ENCODE measurements around the gene ATF5.
"Not testable (repeated sequence)": the region's sequence is repeated elsewhere in the genome, so short reads cannot be mapped to it uniquely, and the experiment has no call there.

ATF5 gene

GRCh38 chr19:49950956-49951526 is 22.0 kb downstream of the ATF5 start:
- DNase-seq = no peak

- no peak for DNase-seq
Measured at GRCh38 chr19:49951806-49952478, 22.9 kb downstream of the ATF5 start.

- no peak for DNase-seq
Measured at GRCh38 chr19:49952479-49952836, 23.5 kb downstream of the ATF5 start.

- DNase-seq = no peak
Measured at GRCh38 chr19:49952906-49953305, 23.9 kb downstream of the ATF5 start.

GRCh38 chr19:49953416-49953815 is 24.4 kb downstream of the ATF5 start:
- DNase-seq = no peak

GRCh38 chr19:49954092-49954829 is 25.3 kb downstream of the ATF5 start:
- peak; percentile 62 for DNase-seq

GRCh38 chr19:49954933-49955332 is 25.9 kb downstream of the ATF5 start:
- no peak for DNase-seq

GRCh38 chr19:49956115-49956495 is 27.1 kb downstream of the ATF5 start:
- no peak for DNase-seq

- no peak for DNase-seq
Measured at GRCh38 chr19:49957262-49957915, 28.4 kb downstream of the ATF5 start.

- not testable (repeated sequence) for DNase-seq
Measured at GRCh38 chr19:49958144-49958543, 29.1 kb downstream of the ATF5 start.

GRCh38 chr19:49958596-49958995 is 29.6 kb downstream of the ATF5 start:
- not testable (repeated sequence) for DNase-seq

GRCh38 chr19:49959892-49960291 is 30.9 kb downstream of the ATF5 start:
- not testable (repeated sequence) for DNase-seq

GRCh38 chr19:49960980-49961379 is 32.0 kb downstream of the ATF5 start, which contains the start of gene SIGLEC11:
Gene SIGLEC11 (minus strand): TSS chr19:49961172. CDS start chr19:49961081, 91 bp downstream.
- not testable (repeated sequence) for DNase-seq

GRCh38 chr19:49968279-49968922 is 39.4 kb downstream of the ATF5 start:
- no peak for DNase-seq

GRCh38 chr19:49969355-49969754 is 40.4 kb downstream of the ATF5 start:
- not testable (repeated sequence) for DNase-seq

GRCh38 chr19:49971991-49972411 is 43.0 kb downstream of the ATF5 start:
- no peak for DNase-seq

- no peak for DNase-seq
Measured at GRCh38 chr19:49972841-49973240, 43.8 kb downstream of the ATF5 start.

- DNase-seq = no peak
Measured at GRCh38 chr19:49973987-49974386, 45.0 kb downstream of the ATF5 start.

GRCh38 chr19:49975051-49975450 is 46.0 kb downstream of the ATF5 start:
- DNase-seq = no peak

GRCh38 chr19:49976496-49976895 is 47.5 kb downstream of the ATF5 start:
- no peak for DNase-seq

GRCh38 chr19:49977076-49977475 is 48.1 kb downstream of the ATF5 start:
- DNase-seq = no peak

GRCh38 chr19:49977881-49978280 is 48.9 kb downstream of the ATF5 start:
- DNase-seq = no peak

- no peak for DNase-seq
Measured at GRCh38 chr19:49978324-49978723, 49.3 kb downstream of the ATF5 start.
